B cell (primary cell): ENCODE measurements around the gene SWT1. TPM values are rescaled to one million over a fixed set of nuclear protein-coding genes. Genes with fewer than 3 reads are reported as not detected.

Experiments
- ATAC-seq: fragments of 200-7000 bp; cut with Tn5 transposase; one replicate; pipeline ENCODE4 v1.10.0; 2021; ENCODE audit warnings: low read depth, mild to moderate bottlenecking, moderate number of reproducible peaks, moderate library complexity
- CTCF ChIA-PET: fragments of 350-600 bp; sonication (Branson Sonifier 250); formaldehyde crosslinking; loops from one replicate; lab custom pipeline; 2021; ENCODE audit warnings: antibody characterized with exemption, inconsistent platforms; lab: Charles Lee
- POLR2A ChIA-PET: fragments of 350-600 bp; sonication (Branson Sonifier 250); formaldehyde crosslinking; loops from one replicate; lab custom pipeline; 2021; ENCODE audit warnings: antibody characterized with exemption; lab: Charles Lee
- DNase-seq: peaks from one replicate; pipeline ENCODE4 v3.0.0; 2013
- H2AFZ ChIP-seq: 2 replicates; pipeline ENCODE4 v1.6.1; 2012; ENCODE audit warnings: mild to moderate bottlenecking, low read depth, low read length; ENCODE audit not compliant: insufficient read depth, poor library complexity, severe bottlenecking
- H3K27ac ChIP-seq, 2 donors: 1 replicate in 1 of 2; 2 replicates in 1 of 2; pipeline ENCODE4 v1.5.1; 2012 to 2013; ENCODE audit warnings: low read length in 2 of 2, mild to moderate bottlenecking in 2 of 2, moderate library complexity in 1 of 2
- H3K27me3 ChIP-seq, 4 experiments: fragments of 200-600 bp in 1 of 4; sonication (generic) in 1 of 4; replicated peaks in 1 of 4; 1 replicate in 2 of 4; 2 replicates in 2 of 4; pipeline versions ENCODE4 v1.6.1 to v1.7.0; 2013 to 2016; ENCODE audit warnings: low read length in 3 of 4, mild to moderate bottlenecking in 2 of 4, mixed read lengths in 1 of 4, moderate library complexity in 1 of 4; ENCODE audit not compliant: insufficient read depth in 4 of 4, control insufficient read depth in 3 of 4; ENCODE audit errors: control extremely low read depth in 1 of 4
- H3K36me3 ChIP-seq, 2 experiments: replicated peaks in 1 of 2; 1 replicate in 1 of 2; 2 replicates in 1 of 2; pipeline versions ENCODE4 v1.6.1 to v1.7.1; 2013; ENCODE audit warnings: low read length in 1 of 2; ENCODE audit not compliant: insufficient read depth in 2 of 2, control insufficient read depth in 1 of 2; ENCODE audit errors: control extremely low read depth in 1 of 2, extremely low read depth in 1 of 2
- H3K4me1 ChIP-seq, 2 donors: fragments of 200-600 bp in 1 of 2; sonication (generic) in 1 of 2; 1 replicate in 1 of 2; 2 replicates in 1 of 2; pipeline versions ENCODE4 v1.5.1 to v1.6.1; 2013 to 2017; ENCODE audit warnings: low read length in 2 of 2; ENCODE audit not compliant: control insufficient read depth in 2 of 2, insufficient read depth in 2 of 2
- H3K4me2 ChIP-seq: replicated peaks from 2 replicates; pipeline ENCODE3; 2012; ENCODE audit warnings: mild to moderate bottlenecking, low read depth, low read length; ENCODE audit not compliant: poor library complexity, severe bottlenecking
- H3K4me3 ChIP-seq, 5 experiments: fragments of 200-600 bp in 1 of 5; sonication (generic) in 1 of 5; 1 replicate in 3 of 5; 2 replicates in 2 of 5; pipeline versions ENCODE4 v1.5.1 to v1.7.0; 2011 to 2016; ENCODE audit warnings: low read length in 4 of 5, mild to moderate bottlenecking in 4 of 5, low read depth in 2 of 5, control low read depth in 1 of 5, moderate library complexity in 1 of 5; ENCODE audit not compliant: insufficient read depth in 1 of 5; ENCODE audit errors: control extremely low read depth in 1 of 5, extremely low read depth in 1 of 5
- H3K79me2 ChIP-seq: fragments of 200-600 bp; sonication (generic); one replicate; pipeline ENCODE4 v1.6.0; 2016; ENCODE audit warnings: low read length; ENCODE audit not compliant: control insufficient read depth, insufficient read depth
- H3K9ac ChIP-seq: fragments of 200-600 bp; sonication (generic); 2 replicates; pipeline ENCODE4 v1.6.1; 2017; ENCODE audit warnings: mild to moderate bottlenecking, low read length, moderate library complexity
- H3K9me3 ChIP-seq, 3 donors: one replicate each; pipeline versions ENCODE4 v1.6.1 to v1.7.1; 2013; ENCODE audit warnings: low read length in 2 of 3; ENCODE audit not compliant: control insufficient read depth in 2 of 3, insufficient read depth in 1 of 3; ENCODE audit errors: control extremely low read depth in 1 of 3
- H4K20me1 ChIP-seq: 2 replicates; pipeline ENCODE4 v1.6.0; 2012; ENCODE audit warnings: mild to moderate bottlenecking, low read length; ENCODE audit not compliant: insufficient read depth, control insufficient read depth, poor library complexity, severe bottlenecking
- H3K27ac Mint-ChIP-seq: one replicate; pipeline ENCODE4 v1.8.0; 2021; ENCODE audit warnings: mixed read lengths
- H3K27me3 Mint-ChIP-seq: one replicate; pipeline ENCODE4 v1.8.0; 2021; ENCODE audit warnings: mixed read lengths
- H3K4me1 Mint-ChIP-seq: one replicate; pipeline ENCODE4 v1.8.0; 2021; ENCODE audit warnings: mixed read lengths
- H3K4me3 Mint-ChIP-seq: one replicate; pipeline ENCODE4 v1.8.0; 2021; ENCODE audit warnings: mixed read lengths
- H3K9me3 Mint-ChIP-seq: one replicate; pipeline ENCODE4 v1.8.0; 2022; ENCODE audit warnings: mixed read lengths; ENCODE audit not compliant: insufficient read depth
- CTCF ChIP-seq: fragments of 200-600 bp; IDR thresholded peaks from one replicate; pipeline ENCODE4 v1.8.0; 2022; ENCODE audit warnings: antibody characterized with exemption, mild to moderate bottlenecking
- EZH2 ChIP-seq: IDR thresholded peaks from 2 replicates; pipeline ENCODE4 v1.6.1; 2012; ENCODE audit warnings: borderline replicate concordance, low read depth, mild to moderate bottlenecking, moderate library complexity, low read length; ENCODE audit not compliant: insufficient read depth, poor library complexity, severe bottlenecking
- WGBS: methylation state at CpG from one replicate; pipeline ENCODE4 v1.1.5; 2013; ENCODE audit warnings: missing lambda C conversion rate; ENCODE audit not compliant: insufficient coverage; 5-methylcytosine and 5-hydroxymethylcytosine counted together
- intact Hi-C: fragments of 100-400 bp; cut with micrococcal nuclease; formaldehyde crosslinking; loops from one replicate; pipeline ENCODE4 v1.10.0; 2022
- polyA plus RNA-seq: library from polyadenylated mRNA; depleted of rRNA; stranded (reverse); fragments of >200 nt; gene quantifications from 2 replicates; pipeline ENCODE4 v1.2.3, GENCODE V29; 2012
- total RNA-seq, 2 donors: library from RNA; stranded (reverse); fragments of 120-200 nt in 1 of 2; gene quantifications; 1 replicate in 1 of 2; 2 replicates in 1 of 2; pipeline versions ENCODE4 v1.2.3 to v1.2.4, GENCODE V29; 2013 to 2022

SWT1 gene
- total and polyA plus RNA-seq, 2 donors (not counting 1 experiment from before 2014, with no cell fraction given) = 2.1 to 8.5 TPM

- no peaks in the 10 kb centered on the region for H3K9me3 Mint-ChIP-seq
- no peak overlapping the region for H3K27ac Mint-ChIP-seq
- intact Hi-C loops = no loop called here
- Histone ChIP-seq H3K27me3 (no peaks in the 10 kb centered on the region), H3K9ac (no peak overlapping the region), H3K4me1 (no peaks in the 10 kb centered on the region), H3K4me3 (no peak overlapping the region), H4K20me1 (no peaks in the 10 kb centered on the region), H2AFZ (no peak overlapping the region), H3K4me2 (no peak overlapping the region), H3K27ac (no peak overlapping the region), H3K79me2 (no peaks in the 10 kb centered on the region), H3K36me3 (no peaks in the 10 kb centered on the region), H3K9me3 (peaks cover 0 to 8% (median 0%) of the 10 kb centered on the region in 3 donors)
- WGBS = 100% methylated on average over 3 of the region's 3 CpGs
- no peak for ATAC-seq
- no peak for TF ChIP-seq EZH2
- no peak for TF ChIP-seq CTCF
- POLR2A ChIA-PET = no interaction called here
- no peaks in the 10 kb centered on the region for H3K4me1 Mint-ChIP-seq
- DNase-seq = no peak
- no peaks in the 10 kb centered on the region for H3K27me3 Mint-ChIP-seq
- CTCF ChIA-PET = interaction anchor here (1.2 to 2.4 kb wide), 3 partner anchors 12 to 355 kb away, joined by 3 to 7 read pairs (median 6); no protein-coding TSS in a partner anchor
- H3K4me3 Mint-ChIP-seq = no peak overlapping the region
These were observed 167.2 kb downstream of the SWT1 start for GRCh38 chr1:185324118-185324517.

DNA sequence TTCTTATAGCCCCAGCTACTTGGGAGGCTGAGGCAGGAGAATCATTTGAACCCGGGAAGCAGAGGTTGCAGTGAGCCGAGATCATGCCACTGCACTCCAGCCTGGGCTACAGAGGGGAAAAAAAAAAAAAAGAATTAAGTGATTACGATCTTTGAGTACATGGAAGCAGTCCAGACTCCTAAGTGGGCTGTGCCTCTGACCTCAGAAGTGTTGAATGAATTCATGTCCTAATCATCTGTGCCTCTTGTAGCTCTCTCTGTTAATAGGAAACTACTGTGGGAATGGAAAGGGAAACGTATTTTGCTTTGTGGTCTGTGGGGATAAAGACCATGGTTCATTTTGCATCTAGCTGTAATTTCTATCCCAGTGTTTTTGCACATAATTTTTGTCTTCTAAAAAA, 168.4 kb downstream of the SWT1 start:
- no peak overlapping the region for H2AFZ ChIP-seq
- intact Hi-C loops = no loop called here
- TF ChIP-seq CTCF = no peak
- no peak for TF ChIP-seq EZH2
- peaks cover 0 to 8% (median 0%) of the 10 kb centered on the region in 3 donors for H3K9me3 ChIP-seq
- 50% methylated on average over 3 of the region's 4 CpGs for WGBS
- no peaks in the 10 kb centered on the region for H3K4me1 ChIP-seq
- no peaks in the 10 kb centered on the region for H3K79me2 ChIP-seq
- no peak overlapping the region for H3K4me3 ChIP-seq
- H3K4me2 ChIP-seq = no peak overlapping the region
- ChIA-PET CTCF (interaction anchor here (2.4 kb wide), 1 partner anchor 271 kb away, joined by 7 read pairs; no protein-coding TSS in a partner anchor), POLR2A (no interaction called here)
- DNase-seq (no peak), ATAC-seq (no peak)
- Mint-ChIP-seq H3K9me3 (no peaks in the 10 kb centered on the region), H3K4me3 (no peak overlapping the region), H3K27ac (no peak overlapping the region), H3K27me3 (no peaks in the 10 kb centered on the region), H3K4me1 (no peaks in the 10 kb centered on the region)
- H3K9ac ChIP-seq = no peak overlapping the region
- H4K20me1 ChIP-seq = no peaks in the 10 kb centered on the region
- H3K27ac ChIP-seq = no peak overlapping the region
- no peaks in the 10 kb centered on the region for H3K27me3 ChIP-seq
- H3K36me3 ChIP-seq = no peaks in the 10 kb centered on the region
